ENCODE measurements around the gene TRIM69.
"Not testable (repeated sequence)": the region's sequence is repeated elsewhere in the genome, so short reads cannot be mapped to it uniquely, and the experiment has no call there.

Gene TRIM69

DNA sequence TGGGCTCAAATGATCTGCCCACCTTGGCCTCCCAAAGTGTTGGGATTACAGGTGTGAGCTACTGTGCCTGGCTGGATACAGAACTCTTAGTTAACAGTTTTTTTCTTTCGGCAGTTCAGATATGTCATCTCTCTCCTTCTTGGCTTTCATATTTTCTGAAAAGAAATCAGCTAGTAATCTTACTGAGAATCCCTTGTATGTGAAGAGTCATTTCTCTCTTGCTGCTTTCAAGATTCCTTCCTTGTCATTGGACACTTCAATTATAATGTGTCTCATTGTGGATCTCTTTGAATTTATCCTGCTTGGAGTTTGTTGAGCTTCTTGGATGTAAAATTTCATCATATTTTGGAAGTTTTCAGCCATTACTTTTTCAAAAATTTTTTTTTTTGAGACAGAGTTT is 17.0 kb downstream of the TRIM69 start:
- DNase-seq = no peak

GRCh38 chr15:44763187-44763586 is 26.9 kb downstream of the TRIM69 start:
- DNase-seq = no peak

DNA sequence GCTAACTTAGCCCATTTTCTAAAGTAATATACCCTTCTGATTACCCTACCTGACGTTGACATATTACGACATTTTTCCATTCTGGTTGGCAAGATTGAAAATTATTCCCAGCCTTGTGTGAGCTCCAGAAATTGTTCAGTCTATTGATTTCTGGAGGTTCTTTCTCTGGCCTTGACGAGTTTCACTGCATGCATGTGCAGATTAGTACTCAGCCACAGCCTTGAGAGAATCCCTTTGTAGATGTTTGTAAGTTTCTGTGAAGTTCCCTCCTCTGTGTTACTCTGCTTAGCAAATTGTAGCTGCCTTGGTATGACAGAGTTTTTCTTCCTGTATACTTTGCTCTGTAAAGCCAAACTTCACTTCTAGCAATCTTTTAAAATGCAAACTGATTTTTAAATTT is 27.5 kb downstream of the TRIM69 start:
- no peak for DNase-seq

GRCh38 chr15:44765036-44765435 is 28.7 kb downstream of the TRIM69 start:
- no peak for DNase-seq

DNA sequence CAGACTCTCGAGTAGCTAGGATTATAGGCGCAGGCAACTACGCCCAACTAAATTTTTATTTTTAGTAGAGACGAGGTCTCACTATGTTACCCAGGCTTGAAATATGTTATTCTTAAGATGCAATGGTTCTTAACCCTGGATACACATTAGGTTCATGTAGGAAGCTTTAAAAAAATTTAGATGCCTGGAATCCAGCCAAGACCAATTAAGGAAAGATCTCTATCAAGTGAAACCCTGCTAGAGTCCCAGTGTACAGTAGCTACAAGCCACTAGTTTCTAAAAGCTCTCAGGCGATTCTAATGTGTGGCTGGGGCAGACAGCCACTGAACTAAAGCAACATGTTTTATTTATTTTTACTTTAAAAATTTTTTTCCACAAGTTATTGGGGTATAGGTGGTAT is 33.2 kb downstream of the TRIM69 start:
- DNase-seq = no peak

GRCh38 chr15:44770715-44771114 is 34.4 kb downstream of the TRIM69 start:
- not testable (repeated sequence) for DNase-seq

DNA sequence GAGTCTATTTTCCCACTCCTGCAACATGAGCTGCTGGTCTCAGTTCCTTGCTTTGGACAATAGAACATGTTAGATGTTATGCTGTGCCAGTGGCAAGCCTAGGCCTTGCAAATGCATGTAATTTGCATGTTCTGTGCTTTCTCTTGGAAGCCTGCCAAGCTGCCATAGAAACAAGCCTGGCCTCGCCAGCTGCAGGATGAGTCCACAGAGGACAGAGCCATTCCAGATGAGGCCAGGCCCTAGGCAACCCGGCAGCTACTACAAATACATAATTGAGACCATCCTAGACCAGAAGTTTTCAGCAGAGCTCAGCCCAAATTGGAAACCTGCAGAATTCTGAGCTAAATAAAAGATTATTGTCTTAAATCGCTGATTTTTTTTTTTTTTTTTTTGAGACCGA is 39.6 kb downstream of the TRIM69 start:
- DNase-seq = peak; percentile 4

GRCh38 chr15:44779761-44780160 is 43.4 kb downstream of the TRIM69 start:
- no peak for DNase-seq

DNA sequence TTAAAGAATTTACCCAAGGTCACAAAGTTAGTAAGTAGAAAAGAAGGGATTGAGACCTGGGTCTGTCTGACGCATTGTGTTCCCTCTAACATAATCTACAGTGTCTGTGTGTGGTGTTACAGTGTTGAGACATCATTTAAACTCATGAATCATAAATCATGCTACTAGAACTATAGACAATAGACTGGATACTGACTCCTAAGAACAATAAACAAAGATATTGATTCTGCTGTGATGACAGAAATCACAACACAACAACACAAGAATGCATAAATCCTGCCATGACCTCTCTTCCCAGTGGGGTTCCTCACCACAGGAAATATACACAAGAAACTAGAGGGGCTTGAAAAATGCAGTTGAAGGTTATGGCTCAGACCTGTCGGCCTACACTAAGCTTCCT is 44.3 kb downstream of the TRIM69 start:
- DNase-seq = no peak

- DNase-seq = no peak
These were observed 44.9 kb downstream of the TRIM69 start for GRCh38 chr15:44781128-44781810.

- no peak for DNase-seq
These were observed 46.2 kb downstream of the TRIM69 start for GRCh38 chr15:44782516-44782915.

DNA sequence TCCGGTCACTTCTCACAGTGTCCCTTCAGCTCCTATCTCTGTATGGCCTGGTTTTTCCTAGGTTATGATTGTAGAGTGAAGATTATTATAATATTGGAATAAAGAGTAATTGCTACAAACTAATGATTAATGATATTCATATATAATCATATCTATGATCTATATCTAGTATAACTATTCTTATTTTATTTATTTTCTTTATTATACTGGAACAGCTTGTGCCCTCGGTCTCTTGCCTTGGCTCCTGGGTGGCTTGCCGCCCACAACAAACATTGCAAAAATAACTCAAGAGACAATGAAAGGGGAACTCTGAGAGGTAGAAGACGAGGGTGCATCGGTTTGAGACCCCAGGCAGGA is 48.6 kb downstream of the TRIM69 start:
- DNase-seq = not testable (repeated sequence)

- peak; percentile 1 for DNase-seq
These were observed 52.4 kb downstream of the TRIM69 start for GRCh38 chr15:44788748-44789147.

- DNase-seq = no peak
These were observed 53.9 kb downstream of the TRIM69 start for GRCh38 chr15:44790215-44790614.

GRCh38 chr15:44790656-44791055 is 54.3 kb downstream of the TRIM69 start:
- no peak for DNase-seq

DNA sequence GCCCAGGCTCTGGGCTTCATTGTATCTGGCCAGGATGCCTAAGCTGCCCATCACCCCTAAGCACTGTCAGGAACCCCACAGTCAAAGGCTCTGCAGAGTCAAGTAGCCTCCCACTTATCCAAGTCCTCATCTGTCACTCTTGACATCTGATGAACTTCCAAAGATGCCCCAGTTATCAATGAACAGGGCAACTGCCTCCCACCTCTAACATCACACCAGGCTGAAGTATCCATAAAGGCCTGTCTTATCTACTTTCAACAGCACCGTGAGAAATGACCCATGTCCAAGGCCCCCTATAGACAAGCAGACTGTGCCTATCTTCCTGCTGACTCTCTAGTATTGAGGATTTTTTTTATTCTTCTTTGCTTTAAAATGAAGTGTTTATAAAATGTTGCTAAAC is 56.4 kb downstream of the TRIM69 start:
- DNase-seq = no peak

DNA sequence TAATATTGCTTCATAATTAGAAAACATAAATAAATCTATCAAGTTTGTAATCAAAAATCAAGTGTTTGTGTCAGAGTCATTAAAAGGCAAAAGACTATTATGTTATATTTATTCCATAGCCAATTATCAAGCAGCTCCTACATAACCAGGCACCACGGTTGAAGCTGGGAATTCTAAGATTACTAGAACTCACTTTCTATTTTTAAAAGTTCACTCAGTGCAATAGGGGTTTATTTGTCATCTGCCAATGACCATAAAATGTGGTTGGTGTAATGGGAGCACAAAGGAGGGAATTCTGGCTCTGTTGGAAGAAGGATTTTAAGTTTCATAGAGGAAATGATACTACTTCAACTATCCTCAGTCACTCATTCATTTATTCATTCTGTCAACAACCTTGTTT is 57.7 kb downstream of the TRIM69 start:
- no peak for DNase-seq

DNA sequence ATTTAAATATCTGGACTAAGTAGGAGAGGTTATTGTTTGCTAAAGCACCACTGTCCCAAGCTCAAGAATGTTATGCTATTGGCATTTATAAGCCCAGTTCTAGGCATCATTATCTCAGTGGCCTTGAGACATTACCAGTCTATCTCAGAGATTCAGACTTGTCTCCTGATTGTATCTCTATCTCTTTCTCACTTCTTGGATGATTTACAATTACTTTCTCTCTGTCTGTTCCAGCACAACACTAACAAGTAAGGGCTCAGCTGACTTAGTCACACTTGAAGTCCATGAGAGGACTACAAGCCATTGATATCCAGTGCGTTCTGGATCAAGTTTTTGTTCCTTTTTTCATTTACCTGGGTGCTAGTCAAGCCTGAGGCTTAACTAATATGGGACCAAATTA is 60.2 kb downstream of the TRIM69 start:
- no peak for DNase-seq

DNA sequence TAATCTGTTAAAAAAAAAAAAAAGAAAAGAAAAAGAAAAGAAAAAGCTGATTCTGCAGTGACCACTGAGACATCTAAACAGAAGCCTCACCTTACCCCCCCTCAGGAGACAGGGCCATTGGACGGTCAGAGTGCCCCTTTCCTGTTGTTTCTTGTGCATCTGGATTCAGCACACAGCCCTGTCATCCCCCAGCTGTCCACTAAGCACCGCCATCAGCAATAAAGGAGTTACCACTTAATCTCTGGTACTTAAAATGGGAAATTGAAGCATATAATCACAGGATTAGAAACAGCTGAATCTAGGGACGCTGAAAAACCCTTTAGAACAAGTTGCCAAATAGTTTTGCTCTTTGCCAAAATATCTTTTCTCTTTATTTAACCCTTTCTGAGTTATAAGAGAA is 62.5 kb downstream of the TRIM69 start:
- DNase-seq = peak; percentile 4

- DNase-seq = peak; percentile 28
These were observed 65.0 kb downstream of the TRIM69 start for GRCh38 chr15:44801364-44801763.

- no peak for DNase-seq
These were observed 65.5 kb downstream of the TRIM69 start for GRCh38 chr15:44801797-44802196.

DNA sequence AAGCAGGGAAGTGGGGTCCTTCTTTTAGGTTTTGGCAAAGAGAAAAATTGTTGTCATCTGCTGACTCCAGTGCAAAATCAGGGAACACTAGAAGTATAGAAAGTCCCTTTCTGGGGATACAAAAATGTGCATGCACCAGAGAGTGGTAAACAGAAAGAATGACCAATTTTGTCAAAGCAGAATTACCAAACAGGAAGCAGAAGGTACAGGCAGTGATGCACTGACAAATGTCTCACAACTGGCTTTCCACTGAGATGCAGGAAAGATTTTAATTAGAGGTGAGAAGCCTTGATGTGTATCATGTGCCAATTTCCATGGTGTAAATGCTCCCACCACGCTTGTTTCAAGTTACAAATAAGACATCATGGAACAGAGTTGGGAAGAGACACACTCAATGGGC is 66.0 kb downstream of the TRIM69 start:
- no peak for DNase-seq

DNA sequence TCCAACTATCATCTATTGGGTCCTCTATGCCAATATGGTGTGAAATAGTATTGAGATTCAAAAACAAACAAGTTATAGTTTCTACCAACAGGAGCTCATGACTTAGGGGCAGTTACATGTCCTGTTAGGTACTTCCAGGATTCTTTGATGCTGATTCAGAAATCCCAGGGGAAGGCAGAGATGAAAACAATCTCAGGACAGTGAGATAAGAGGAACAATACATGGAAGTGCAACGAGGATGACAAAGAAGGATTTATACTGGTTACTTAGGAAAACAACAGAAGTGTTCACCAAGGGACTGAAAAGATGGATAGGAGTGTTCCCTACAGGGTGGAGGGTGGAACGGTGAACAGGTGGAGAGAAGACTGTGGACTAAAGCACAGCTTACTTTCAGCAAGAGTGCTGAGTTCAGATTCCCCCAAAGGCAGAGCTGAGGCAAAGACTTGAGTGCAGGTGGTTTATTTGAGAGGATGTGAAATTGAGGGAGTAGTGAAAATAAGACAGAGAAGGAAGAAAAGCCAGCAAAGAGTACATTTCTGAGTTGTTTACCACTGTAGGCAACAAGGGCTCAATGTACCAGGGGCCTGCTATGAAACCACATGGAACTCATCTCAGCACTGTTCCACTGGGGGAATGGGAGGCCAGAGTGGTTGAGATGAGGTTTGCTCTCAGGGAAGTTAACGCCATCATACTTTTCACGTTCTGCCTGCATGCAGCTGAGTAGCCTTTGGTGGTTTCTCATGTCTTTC is 68.1 kb downstream of the TRIM69 start:
- DNase-seq = no peak

GRCh38 chr15:44808557-44808956 is 72.2 kb downstream of the TRIM69 start:
- DNase-seq = no peak

GRCh38 chr15:44810237-44810636 is 73.9 kb downstream of the TRIM69 start:
- DNase-seq = no peak

All from MV-4-11 (cell line).